GM15510 (cell line): ENCODE data around the gene PCBD1.

Source experiments
- POLR2A ChIP-seq: IDR thresholded peaks from 3 replicates; pipeline ENCODE4 v1.6.1; 2011; ENCODE audit warnings: borderline replicate concordance; ENCODE audit not compliant: insufficient read length; ENCODE audit errors: extremely low read depth

Gene PCBD1

GRCh38 chr10:70887804-70888800 is at the start of gene PCBD1:
Gene PCBD1, minus strand, starts transcription at chr10:70888565. Its CDS starts 32 bp downstream, at chr10:70888533.
- TF ChIP-seq POLR2A: peak; percentile 62

- no peak for TF ChIP-seq POLR2A
Observed at GRCh38 chr10:70937661-70938060, 49.3 kb upstream of the PCBD1 start.

GRCh38 chr10:70936111-70936510 is 47.7 kb upstream of the PCBD1 start:
- TF ChIP-seq POLR2A: no peak

GRCh38 chr10:70935631-70936030 is 47.3 kb upstream of the PCBD1 start:
- no peak for TF ChIP-seq POLR2A

GRCh38 chr10:70935125-70935625 is 46.8 kb upstream of the PCBD1 start:
- no peak for TF ChIP-seq POLR2A

- no peak for TF ChIP-seq POLR2A
Observed at GRCh38 chr10:70934701-70935100, 46.3 kb upstream of the PCBD1 start.

- no peak for TF ChIP-seq POLR2A
Observed at GRCh38 chr10:70932392-70933196, 44.2 kb upstream of the PCBD1 start.

- no peak for TF ChIP-seq POLR2A
Observed at GRCh38 chr10:70931168-70931815, 42.9 kb upstream of the PCBD1 start.

GRCh38 chr10:70930263-70931000 is 42.1 kb upstream of the PCBD1 start:
- TF ChIP-seq POLR2A: no peak

- TF ChIP-seq POLR2A: no peak
Observed at GRCh38 chr10:70928140-70928539, 39.8 kb upstream of the PCBD1 start.

GRCh38 chr10:70927189-70927943 is 39.0 kb upstream of the PCBD1 start:
- TF ChIP-seq POLR2A: no peak

- TF ChIP-seq POLR2A: no peak
Observed at GRCh38 chr10:70926226-70927000, 38.0 kb upstream of the PCBD1 start.

GRCh38 chr10:70925377-70926225 is 37.2 kb upstream of the PCBD1 start:
- TF ChIP-seq POLR2A: no peak
